Thyroid gland (tissue), 4 donors: ENCODE data around the gene LUZP2.

ENCODE experiments used
- CTCF ChIP-seq, 6 experiments: fragments of 200-600 bp in 3 of 6; fragments of 450-650 bp in 3 of 6; sonication (generic) in 3 of 6; IDR thresholded peaks; one replicate each; pipeline ENCODE4 v1.5.1; 2016 to 2019; ENCODE audit warnings: antibody characterized with exemption in 6 of 6, mild to moderate bottlenecking in 2 of 6, inconsistent platforms in 1 of 6, moderate library complexity in 1 of 6
- POLR2A ChIP-seq, 2 donors: fragments of 450-650 bp; IDR thresholded peaks; one replicate each; pipeline ENCODE4 v1.6.1; 2017; ENCODE audit warnings: antibody characterized with exemption in 2 of 2, mild to moderate bottlenecking in 2 of 2, moderate library complexity in 1 of 2

- TF ChIP-seq CTCF (IDR thresholded peaks at IDR 0.05) (no peak), POLR2A (IDR thresholded peaks at IDR 0.05) (no peak)
Measured at GRCh38 chr11:25066706-25067105, 569.9 kb downstream of the LUZP2 start.
